Cardiac fibroblast (primary cell): ENCODE measurements around the gene WIPF2.
"Not testable (repeated sequence)": the region's sequence is repeated elsewhere in the genome, so short reads cannot be mapped to it uniquely, and the experiment has no call there.

Experiments
- DNase-seq, 2 donors: peaks; one replicate each; pipeline versions ENCODE4 v3.0.0 to v3.0.0-alpha.2; 2010; ENCODE audit warnings: low read depth in 2 of 2
- H3K4me3 ChIP-seq, 2 donors: replicated peaks in 1 of 2; 1 replicate in 1 of 2; 2 replicates in 1 of 2; pipeline ENCODE4 v1.5.1; 2011; ENCODE audit warnings: low read depth in 2 of 2, low read length in 2 of 2, mild to moderate bottlenecking in 2 of 2, moderate library complexity in 1 of 2
- CTCF ChIP-seq: IDR thresholded peaks from one replicate; pipeline ENCODE4 v1.5.1; 2011; ENCODE audit warnings: low read depth, mild to moderate bottlenecking, low read length, inconsistent platforms

The WIPF2 gene

DNA sequence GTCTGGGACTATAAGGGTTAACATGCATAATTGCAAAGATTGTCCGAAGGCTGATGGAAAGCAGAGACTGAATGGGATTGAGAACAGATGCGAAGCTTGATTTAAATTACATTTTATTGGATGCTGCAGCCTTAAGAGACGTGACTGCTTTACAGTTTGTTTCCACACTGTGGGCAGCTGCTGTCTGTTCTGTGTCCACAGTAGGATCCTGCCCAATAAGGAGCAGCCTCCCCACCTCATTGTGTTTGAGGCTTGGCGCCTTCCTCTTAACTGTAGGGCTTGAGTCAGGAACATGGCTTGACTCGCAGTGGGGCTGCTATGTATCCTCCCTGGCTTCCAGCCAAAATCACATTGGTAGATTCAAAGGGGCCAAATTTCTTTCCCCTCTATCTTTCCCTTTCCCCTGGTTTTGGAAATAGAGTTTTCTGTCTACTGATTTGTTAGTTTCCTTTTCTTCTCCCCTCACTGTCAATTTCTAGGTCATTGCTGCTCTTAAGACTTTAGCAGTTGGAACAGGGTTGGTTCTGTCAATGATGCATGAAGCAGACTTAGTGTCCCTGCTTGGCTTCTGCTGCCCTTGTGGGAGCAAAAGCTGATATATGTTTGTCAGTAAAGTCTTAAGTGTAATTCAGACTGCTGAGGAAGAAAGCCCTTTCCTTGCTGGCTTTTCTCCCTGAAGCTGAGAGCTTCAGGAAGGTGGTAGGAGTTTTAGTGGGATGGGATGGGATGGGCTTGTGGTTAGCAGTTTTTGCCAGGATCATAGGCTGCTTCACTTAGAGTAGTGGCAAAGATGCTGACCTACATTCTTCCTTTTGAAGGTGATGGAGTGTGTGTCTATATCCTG is 84.8 kb downstream of the WIPF2 start:
- H3K4me3 ChIP-seq = no peak overlapping the region
- peak; percentile 77 to 80 for DNase-seq
- no peak for TF ChIP-seq CTCF

DNA sequence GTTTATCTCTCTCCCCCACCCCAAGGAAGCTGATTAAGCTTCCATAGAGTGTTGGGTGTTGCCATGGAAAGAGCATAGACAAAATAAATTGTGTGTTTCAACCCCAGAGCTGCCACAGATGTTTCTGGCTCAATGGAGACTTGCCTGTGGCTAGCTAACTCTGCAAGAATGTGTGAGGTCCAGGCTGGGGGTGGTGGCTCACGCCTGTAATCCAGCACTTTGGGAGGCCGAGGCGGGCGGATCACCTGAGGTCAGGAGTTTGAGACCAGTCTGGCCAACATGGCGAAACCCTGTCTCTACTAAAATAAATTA is 85.4 kb downstream of the WIPF2 start:
- not testable (repeated sequence) for H3K4me3 ChIP-seq
- DNase-seq = peak; percentile 74 to 76

DNA sequence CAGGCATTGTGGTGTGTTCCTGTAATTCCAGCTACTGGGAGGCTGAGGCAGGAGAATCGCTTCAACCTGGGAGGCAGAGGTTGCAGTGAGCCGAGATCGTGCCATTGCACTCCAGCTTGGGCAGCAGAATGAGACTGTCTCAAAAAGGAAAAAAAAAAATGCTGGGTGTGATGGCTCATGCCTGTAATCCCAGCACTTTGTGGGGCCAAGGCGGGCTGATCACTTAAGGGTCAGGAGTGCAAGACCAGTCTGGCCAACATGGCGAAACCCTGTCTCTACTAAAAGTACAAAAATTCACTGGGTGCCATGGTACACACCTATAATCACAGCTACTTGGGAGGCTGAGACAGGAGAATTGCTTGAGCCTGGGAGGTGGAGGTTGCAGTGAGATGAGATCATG is 85.8 kb downstream of the WIPF2 start:
- not testable (repeated sequence) for DNase-seq, H3K4me3 ChIP-seq

DNA sequence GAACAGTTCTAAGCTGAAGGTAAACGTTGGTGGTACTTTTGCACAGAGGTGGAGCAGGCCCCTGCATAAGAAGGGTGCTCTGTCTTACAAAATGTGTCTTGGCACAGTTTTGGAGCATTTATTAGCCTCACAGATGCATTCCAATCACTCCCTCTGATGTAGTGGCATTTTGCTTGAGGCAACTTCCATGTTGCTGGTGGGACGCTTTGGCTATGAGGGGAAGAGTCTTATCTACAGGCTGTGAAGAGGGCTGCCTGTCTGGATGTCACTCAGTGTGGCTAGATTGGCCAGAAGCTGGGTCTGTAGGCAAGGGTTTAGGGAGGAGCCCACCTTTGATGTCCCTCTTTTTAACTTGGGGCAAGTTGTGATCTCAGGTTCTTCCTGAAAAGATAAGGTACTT is 87.3 kb downstream of the WIPF2 start:
- DNase-seq = no peak
- H3K4me3 ChIP-seq = no peak overlapping the region
- TF ChIP-seq CTCF = no peak

DNA sequence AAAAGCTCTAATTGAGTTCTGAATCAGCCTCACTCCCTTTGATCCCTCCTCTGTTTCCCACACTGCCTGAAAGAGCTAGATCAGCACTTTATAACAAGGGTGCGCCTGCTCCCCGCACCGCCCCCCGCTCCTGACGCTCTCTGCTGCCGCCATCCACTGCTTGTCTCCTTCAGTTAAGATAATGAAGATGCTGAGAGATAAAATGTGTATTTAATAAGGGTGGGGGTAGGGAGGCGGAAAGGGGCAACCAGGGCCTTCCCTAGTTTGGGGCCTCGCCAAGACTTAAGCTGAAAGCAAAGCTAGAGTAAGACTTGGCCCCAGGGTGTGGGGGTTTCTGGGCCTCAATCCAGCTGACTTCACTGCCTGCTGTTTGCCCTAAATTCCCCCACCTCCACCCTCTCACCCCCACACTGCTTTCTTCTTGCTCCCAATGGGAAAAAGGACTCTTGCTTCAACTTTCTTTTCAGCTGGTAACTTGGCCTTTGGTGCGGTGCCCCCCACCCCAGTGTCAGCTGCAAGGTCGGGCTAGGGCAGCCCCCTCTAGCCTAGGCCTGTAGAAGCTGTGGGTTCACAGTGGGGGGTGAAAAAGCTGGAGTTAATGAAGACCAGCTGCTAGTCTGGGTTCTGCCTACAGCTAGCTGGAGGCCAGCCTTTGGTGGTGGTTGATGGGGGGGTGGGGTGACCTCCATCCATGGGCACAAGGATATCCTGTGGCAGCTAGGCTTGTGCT is 88.1 kb downstream of the WIPF2 start:
- DNase-seq = peak in 1 of 2 donors; percentile 78
- H3K4me3 ChIP-seq = no peak overlapping the region
- no peak for TF ChIP-seq CTCF

- no peak for DNase-seq
- no peak overlapping the region for H3K4me3 ChIP-seq
- TF ChIP-seq CTCF = no peak
These were observed 88.7 kb downstream of the WIPF2 start for GRCh38 chr17:40307740-40308239.

GRCh38 chr17:40309031-40309948 is 90.2 kb downstream of the WIPF2 start, which contains the start of gene RARA:
Gene RARA (plus strand): TSS chr17:40309180. CDS start chr17:40331219, 22,039 bp downstream.
- no peak for TF ChIP-seq CTCF
- DNase-seq = no peak
- H3K4me3 ChIP-seq = peak within 1 kb of the TSS; percentile 41 to 43
